Stomach (tissue), 4 donors: ENCODE measurements around the gene MED22.

Experiments
- POLR2A ChIP-seq, 4 donors: fragments of 450-650 bp; IDR thresholded peaks; one replicate each; pipeline ENCODE4 v1.6.1; 2016; ENCODE audit warnings: antibody characterized with exemption in 4 of 4, control low read depth in 2 of 4, mild to moderate bottlenecking in 1 of 4, moderate library complexity in 1 of 4
- POLR2AphosphoS5 ChIP-seq, 3 donors: sonication (generic); formaldehyde crosslinking; IDR thresholded peaks; one replicate each; pipeline ENCODE4 v1.6.1; 2016; ENCODE audit warnings: antibody characterized with exemption in 3 of 3

GRCh38 chr9:133344979-133345378 lies 3.0 kb downstream of the MED22 start:
- TF ChIP-seq POLR2A (IDR thresholded peaks at IDR 0.05) (no peak), POLR2AphosphoS5 (IDR thresholded peaks at IDR 0.05) (no peak)
